Neuron (in vitro differentiated cells): ENCODE measurements around the gene ZNF646.

Experiments used
- H2AFZ ChIP-seq: one replicate; pipeline ENCODE4 v1.6.1; 2013; ENCODE audit warnings: low read depth, mild to moderate bottlenecking, inconsistent platforms, low read length, moderate library complexity
- H3K27me3 ChIP-seq: one replicate; pipeline ENCODE4 v1.6.1; 2013; ENCODE audit warnings: low read length; ENCODE audit not compliant: insufficient read depth
- H3K36me3 ChIP-seq: one replicate; pipeline ENCODE4 v1.6.1; 2013; ENCODE audit warnings: low read length; ENCODE audit not compliant: insufficient read depth
- H3K4me1 ChIP-seq: one replicate; pipeline ENCODE4 v1.6.1; 2013; ENCODE audit warnings: low read length; ENCODE audit not compliant: insufficient read depth
- H3K4me3 ChIP-seq: 2 replicates; pipeline ENCODE4 v1.5.1; 2013; ENCODE audit warnings: mild to moderate bottlenecking, low read length, moderate library complexity
- H3K9me3 ChIP-seq: one replicate; pipeline ENCODE4 v1.6.1; 2013; ENCODE audit warnings: low read length

The ZNF646 gene

GRCh38 chr16:31050280-31051030, 23.8 kb upstream of the ZNF646 start:
- Histone ChIP-seq H3K27me3 (no peaks in the 10 kb centered on the region), H3K9me3 (no peaks in the 10 kb centered on the region)

GRCh38 chr16:31052114-31052513, 22.1 kb upstream of the ZNF646 start:
- no peaks in the 10 kb centered on the region for H3K36me3 ChIP-seq
- H3K27me3 ChIP-seq = no peaks in the 10 kb centered on the region
- H3K9me3 ChIP-seq = no peaks in the 10 kb centered on the region
- no peak overlapping the region for H3K4me3 ChIP-seq
- H2AFZ ChIP-seq = no peak overlapping the region
- H3K4me1 ChIP-seq = no peaks in the 10 kb centered on the region

More at GRCh38 chr16:31050280-31051030, 23.8 kb upstream of the ZNF646 start:
- Histone ChIP-seq H3K4me1 (no peaks in the 10 kb centered on the region), H2AFZ (no peak overlapping the region), H3K36me3 (no peaks in the 10 kb centered on the region), H3K4me3 (no peak overlapping the region)

GRCh38 chr16:31055613-31056012, 18.6 kb upstream of the ZNF646 start:
- Histone ChIP-seq H3K36me3 (peaks cover 8% of the 10 kb centered on the region), H3K27me3 (no peaks in the 10 kb centered on the region), H3K4me1 (no peaks in the 10 kb centered on the region), H3K9me3 (no peaks in the 10 kb centered on the region), H3K4me3 (no peak overlapping the region), H2AFZ (no peak overlapping the region)

- H3K4me3 ChIP-seq = no peak overlapping the region
- no peaks in the 10 kb centered on the region for H3K27me3 ChIP-seq
- no peaks in the 10 kb centered on the region for H3K9me3 ChIP-seq
- peaks cover 38% of the 10 kb centered on the region for H3K36me3 ChIP-seq
- H3K4me1 ChIP-seq = no peaks in the 10 kb centered on the region
- H2AFZ ChIP-seq = no peak overlapping the region
Observed at GRCh38 chr16:31061126-31061812, 13.0 kb upstream of the ZNF646 start.

- H3K9me3 ChIP-seq = no peaks in the 10 kb centered on the region
- no peak overlapping the region for H3K4me3 ChIP-seq
Observed at GRCh38 chr16:31061813-31062440, 12.3 kb upstream of the ZNF646 start.

GRCh38 chr16:31063495-31063842, 10.8 kb upstream of the ZNF646 start:
- H3K27me3 ChIP-seq = no peaks in the 10 kb centered on the region
- no peaks in the 10 kb centered on the region for H3K4me1 ChIP-seq
- H2AFZ ChIP-seq = no peak overlapping the region
- H3K36me3 ChIP-seq = peaks cover 38% of the 10 kb centered on the region
- no peak overlapping the region for H3K4me3 ChIP-seq
- H3K9me3 ChIP-seq = no peaks in the 10 kb centered on the region

More at GRCh38 chr16:31061813-31062440, 12.3 kb upstream of the ZNF646 start:
- no peaks in the 10 kb centered on the region for H3K4me1 ChIP-seq
- no peaks in the 10 kb centered on the region for H3K27me3 ChIP-seq
- H3K36me3 ChIP-seq = peaks cover 38% of the 10 kb centered on the region
- H2AFZ ChIP-seq = no peak overlapping the region

- Histone ChIP-seq H3K4me1 (no peaks in the 10 kb centered on the region), H3K9me3 (no peaks in the 10 kb centered on the region), H3K4me3 (no peak overlapping the region), H3K36me3 (peaks cover 38% of the 10 kb centered on the region), H3K27me3 (no peaks in the 10 kb centered on the region), H2AFZ (no peak overlapping the region)
Observed at GRCh38 chr16:31063843-31064611, 10.2 kb upstream of the ZNF646 start.

GRCh38 chr16:31064882-31065461, 9.2 kb upstream of the ZNF646 start:
- H3K4me1 ChIP-seq = no peaks in the 10 kb centered on the region
- no peak overlapping the region for H3K4me3 ChIP-seq
- H3K27me3 ChIP-seq = no peaks in the 10 kb centered on the region
- H3K36me3 ChIP-seq = peaks cover 35% of the 10 kb centered on the region
- no peaks in the 10 kb centered on the region for H3K9me3 ChIP-seq
- no peak overlapping the region for H2AFZ ChIP-seq

- H2AFZ ChIP-seq = no peak overlapping the region
- H3K4me3 ChIP-seq = no peak overlapping the region
- H3K36me3 ChIP-seq = peaks cover 14% of the 10 kb centered on the region
- no peaks in the 10 kb centered on the region for H3K27me3 ChIP-seq
- H3K9me3 ChIP-seq = no peaks in the 10 kb centered on the region
- H3K4me1 ChIP-seq = peaks cover 9% of the 10 kb centered on the region
Observed at GRCh38 chr16:31067342-31067741, 6.9 kb upstream of the ZNF646 start.

GRCh38 chr16:31071861-31072260, 2.4 kb upstream of the ZNF646 start:
- Histone ChIP-seq H2AFZ (no peak overlapping the region), H3K36me3 (peaks cover 11% of the 10 kb centered on the region), H3K9me3 (no peaks in the 10 kb centered on the region), H3K4me3 (peak overlapping the region; percentile 75), H3K4me1 (peaks cover 15% of the 10 kb centered on the region), H3K27me3 (no peaks in the 10 kb centered on the region)

- H3K9me3 ChIP-seq = no peaks in the 10 kb centered on the region
- peaks cover 15% of the 10 kb centered on the region for H3K4me1 ChIP-seq
- H2AFZ ChIP-seq = peak overlapping the region; percentile 89
- peak overlapping the region; percentile 75 for H3K4me3 ChIP-seq
- H3K27me3 ChIP-seq = no peaks in the 10 kb centered on the region
- H3K36me3 ChIP-seq = peaks cover 18% of the 10 kb centered on the region
Observed at GRCh38 chr16:31072540-31073141, 1.6 kb upstream of the ZNF646 start.

GRCh38 chr16:31073142-31073969, 866 bp upstream of the ZNF646 start:
- H3K27me3 ChIP-seq = no peaks in the 10 kb centered on the region
- H3K9me3 ChIP-seq = no peaks in the 10 kb centered on the region
- H3K36me3 ChIP-seq = peaks cover 26% of the 10 kb centered on the region
- peak overlapping the region; percentile 89 for H2AFZ ChIP-seq
- H3K4me1 ChIP-seq = peaks cover 15% of the 10 kb centered on the region
- peak overlapping the region; percentile 75 for H3K4me3 ChIP-seq
